Activated gamma-delta T cell (primary cell): Measurements from ENCODE around the gene HOXC12.

Source experiments
- DNase-seq: peaks from one replicate; lab custom pipeline; 2025; lab: John Stamatoyannopoulos, UW
- total RNA-seq, 2 donors: gene quantifications; one replicate each; lab custom pipeline; 2026; lab: John Stamatoyannopoulos, UW

The HOXC12 gene, protein sequence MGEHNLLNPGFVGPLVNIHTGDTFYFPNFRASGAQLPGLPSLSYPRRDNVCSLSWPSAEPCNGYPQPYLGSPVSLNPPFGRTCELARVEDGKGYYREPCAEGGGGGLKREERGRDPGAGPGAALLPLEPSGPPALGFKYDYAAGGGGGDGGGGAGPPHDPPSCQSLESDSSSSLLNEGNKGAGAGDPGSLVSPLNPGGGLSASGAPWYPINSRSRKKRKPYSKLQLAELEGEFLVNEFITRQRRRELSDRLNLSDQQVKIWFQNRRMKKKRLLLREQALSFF
- 0 reads per million in 2 donors for total RNA-seq

- no peak for DNase-seq
Measured at GRCh38 chr12:53954694-53955035, at the start of gene HOXC12. HOXC12 (plus strand) TSS chr12:53954903; CDS start chr12:53954930, 27 bp downstream.

DNA sequence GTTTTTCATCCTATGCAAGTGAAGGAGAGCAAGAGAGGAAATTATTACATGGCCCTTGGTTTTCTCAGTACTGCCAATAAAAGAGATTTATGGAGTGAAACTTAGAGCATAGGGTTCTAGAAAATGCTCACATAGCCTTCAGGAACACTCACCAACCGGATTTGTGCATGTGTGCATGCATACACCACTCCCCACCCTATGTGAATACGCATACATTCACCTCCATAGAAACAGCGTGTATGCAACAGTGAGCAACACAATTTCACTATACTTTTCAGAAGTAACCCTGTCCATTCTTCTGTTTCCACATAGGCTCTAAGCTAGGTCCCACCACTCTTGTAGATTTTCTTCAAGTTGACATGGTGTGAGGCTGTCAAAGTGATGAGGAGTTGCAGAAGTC, 47.6 kb upstream of the HOXC12 start:
- DNase-seq = no peak

GRCh38 chr12:53916788-53917655, 37.7 kb upstream of the HOXC12 start:
- no peak for DNase-seq

- DNase-seq = no peak
Measured at GRCh38 chr12:53924521-53925405, 29.9 kb upstream of the HOXC12 start.

DNA sequence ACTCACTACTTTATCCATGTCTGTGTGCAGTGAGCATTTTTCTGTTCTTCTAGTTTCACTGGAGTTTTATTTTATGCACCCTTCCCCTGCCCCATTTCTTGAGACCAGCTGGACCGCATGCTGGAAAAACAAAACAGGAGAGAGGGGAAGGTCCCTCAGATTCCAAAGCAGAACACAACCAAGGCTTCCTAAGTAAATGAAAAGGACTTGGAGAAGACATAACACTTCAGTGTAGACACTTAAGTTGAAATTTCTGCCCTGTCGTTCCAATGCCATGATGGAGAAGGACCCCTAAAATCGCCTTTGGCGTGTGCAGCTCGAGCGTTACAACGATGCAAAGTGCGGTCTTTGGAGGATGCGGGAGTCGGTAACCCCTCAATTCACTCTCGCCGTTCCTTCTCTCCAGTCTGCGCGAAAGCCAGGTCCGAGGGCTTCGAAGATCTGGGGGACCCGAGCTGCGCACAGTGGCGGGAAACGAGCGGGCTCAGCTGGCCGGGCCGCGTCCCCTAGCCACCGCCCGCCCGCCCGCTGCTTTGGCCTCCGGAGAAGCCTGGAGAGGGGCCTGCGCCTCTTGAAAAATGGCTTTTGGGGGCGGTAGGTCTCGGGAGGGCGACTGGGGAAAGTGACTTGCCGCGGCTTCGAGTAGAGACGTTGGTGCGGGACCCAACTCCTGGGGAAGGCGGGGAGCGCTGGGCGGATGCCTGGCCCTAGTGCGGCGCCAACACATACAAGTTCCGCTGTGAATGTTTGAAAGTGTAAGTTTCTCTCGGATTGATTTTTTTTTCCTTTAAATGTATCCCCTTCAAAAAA, 27.3 kb upstream of the HOXC12 start:
- no peak for DNase-seq

DNA sequence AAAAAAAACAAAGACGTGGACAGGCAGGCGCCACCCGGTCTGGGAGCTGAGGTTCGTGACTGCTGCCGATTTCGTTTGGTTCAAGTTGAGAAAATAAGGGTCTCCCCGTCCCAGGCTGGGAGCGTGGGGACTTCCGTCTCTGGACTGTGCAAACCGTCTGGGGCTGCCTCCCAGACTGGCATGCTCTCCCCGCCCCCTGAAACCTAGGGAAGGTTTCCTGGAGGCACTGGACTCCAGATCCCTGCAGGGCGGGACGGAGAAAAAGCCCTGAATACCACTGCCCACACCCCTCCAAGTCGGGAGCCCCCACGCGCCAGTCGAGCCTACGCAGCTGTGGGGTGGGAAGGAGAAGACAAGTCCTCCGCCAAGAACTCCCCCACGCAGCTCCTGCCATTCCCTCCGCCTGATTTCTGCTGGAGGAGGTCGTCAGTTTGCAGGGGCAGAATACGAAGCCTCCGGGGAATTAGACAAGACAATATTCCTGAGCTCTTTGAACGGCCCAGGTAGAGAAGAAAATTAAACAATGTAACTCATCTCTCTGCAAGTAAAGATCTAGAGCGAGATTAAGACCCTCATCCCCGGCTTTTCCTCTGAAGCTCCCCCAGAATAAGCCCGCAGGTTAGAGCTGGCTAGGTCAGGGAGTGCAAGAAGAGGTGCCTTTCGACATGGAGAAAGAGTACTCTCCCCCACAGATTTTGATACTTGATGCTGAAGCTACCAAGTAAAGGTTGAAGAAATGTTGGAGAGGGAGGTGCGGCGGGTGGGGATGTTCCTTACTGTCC, 26.5 kb upstream of the HOXC12 start:
- no peak for DNase-seq

- DNase-seq = no peak
Measured at GRCh38 chr12:53929527-53929926, 25.2 kb upstream of the HOXC12 start.

DNA sequence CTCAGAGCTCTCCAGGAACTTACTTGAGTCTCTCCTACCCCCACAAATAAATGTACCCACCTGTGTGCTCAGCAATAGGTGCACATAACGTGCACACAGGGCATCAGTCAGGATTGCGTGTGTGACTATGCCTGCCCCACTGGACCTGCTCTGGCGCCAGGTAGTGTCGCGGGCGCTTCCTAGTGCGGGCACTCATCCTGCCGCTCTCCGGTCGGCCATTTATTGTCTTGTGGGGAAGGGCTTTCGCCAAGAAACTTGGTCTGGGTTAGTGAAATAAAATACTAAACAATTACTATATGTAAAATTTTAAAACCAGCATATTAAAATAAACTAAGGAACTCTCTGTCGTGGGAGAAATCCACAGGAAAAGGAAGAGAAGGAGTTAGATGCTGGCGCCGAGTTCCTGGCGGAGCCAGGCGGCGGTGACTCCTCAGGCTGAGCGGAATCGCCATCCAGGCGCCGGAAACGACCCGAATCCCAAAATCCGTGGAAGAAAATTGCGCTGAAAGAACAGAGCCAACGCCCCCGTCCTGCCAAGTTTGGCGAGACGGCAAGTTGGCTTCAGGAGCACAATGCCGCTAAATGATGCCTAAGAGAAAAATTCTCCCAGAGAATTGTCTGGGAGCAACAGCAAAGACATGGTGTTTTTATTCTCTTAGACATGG, 24.0 kb upstream of the HOXC12 start:
- no peak for DNase-seq

DNA sequence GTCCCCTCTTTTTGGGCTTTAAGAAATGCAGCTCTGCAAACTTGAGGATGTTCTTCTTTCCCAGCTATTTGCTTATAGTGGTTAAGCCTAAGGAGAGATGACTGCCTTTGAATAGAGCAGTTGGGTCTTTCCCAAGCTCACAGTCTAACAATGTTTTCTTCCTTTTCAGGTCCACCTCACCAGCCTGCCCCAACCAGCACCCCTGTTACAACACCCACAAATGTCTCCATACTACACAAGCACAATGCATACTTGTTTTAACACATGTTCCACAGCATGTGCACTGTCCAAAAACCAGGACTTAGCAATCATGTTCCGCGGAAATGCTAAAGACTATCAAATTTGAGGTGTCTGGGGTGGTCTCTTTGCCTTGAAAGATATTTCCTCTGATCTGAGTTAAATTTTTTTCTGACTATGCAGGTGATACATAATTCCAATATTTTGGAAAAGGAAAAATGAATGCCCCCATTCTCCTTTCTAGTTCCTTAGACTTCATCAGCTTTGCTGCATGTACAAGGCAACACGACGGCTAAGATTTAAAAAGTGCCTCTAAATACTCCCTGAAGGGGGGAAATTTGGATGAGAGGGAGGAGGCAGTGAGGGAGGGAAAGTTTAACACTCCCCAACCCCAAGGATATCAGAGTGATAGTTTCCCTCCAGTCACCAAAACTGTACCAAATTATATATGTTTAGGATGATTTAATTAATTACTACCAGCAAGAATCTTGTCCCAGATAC, 22.7 kb upstream of the HOXC12 start:
- DNase-seq = no peak

GRCh38 chr12:53932915-53933314, 21.8 kb upstream of the HOXC12 start:
- DNase-seq = no peak

DNA sequence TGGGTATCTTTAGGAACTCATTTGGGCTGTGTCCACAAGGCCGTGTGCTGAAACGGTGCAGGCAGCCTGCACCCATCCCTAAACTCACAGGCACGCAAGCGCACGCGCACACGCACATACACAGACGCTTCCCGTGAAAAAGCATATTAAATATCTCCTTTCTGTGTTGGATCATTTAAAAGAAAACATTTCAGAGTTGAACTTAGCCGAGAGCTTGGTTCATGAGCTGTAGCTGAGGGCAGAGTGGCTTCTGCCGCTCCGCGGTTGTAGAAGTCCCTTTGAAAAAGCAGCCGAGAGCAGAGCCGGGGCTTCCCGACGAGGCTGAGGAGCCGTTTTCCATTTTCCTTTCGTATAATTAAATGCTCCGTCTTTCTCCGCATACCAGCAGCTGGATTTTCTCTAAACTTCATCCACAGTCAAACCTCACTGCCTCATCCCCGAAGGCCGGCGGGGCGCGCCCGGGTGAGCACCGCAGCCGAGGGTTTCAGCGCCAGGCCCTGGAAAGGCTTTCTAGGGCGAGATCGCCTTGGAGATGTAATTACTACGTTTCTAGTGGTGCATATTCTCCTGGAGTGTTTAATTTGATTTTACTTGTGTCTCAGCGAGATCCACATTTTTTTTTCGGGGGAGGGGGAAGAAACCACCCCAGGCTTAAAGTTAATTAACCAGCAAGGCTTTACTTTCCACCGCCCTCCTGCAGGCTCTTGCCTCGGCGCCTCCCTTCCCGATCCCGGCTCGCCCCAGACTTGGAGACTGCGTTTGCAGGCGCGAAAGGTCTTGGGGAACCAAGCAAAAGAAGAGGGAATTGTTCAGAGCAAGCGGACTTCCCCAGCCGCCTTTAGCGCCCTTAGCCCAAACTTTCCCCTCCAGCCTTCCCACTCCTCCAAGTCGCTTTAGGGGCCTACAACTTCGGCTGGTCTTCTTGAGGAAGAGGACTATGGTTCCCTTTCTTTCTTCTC, 19.0 kb upstream of the HOXC12 start:
- DNase-seq = no peak

GRCh38 chr12:53937099-53937498, 17.6 kb upstream of the HOXC12 start:
- DNase-seq = no peak

DNA sequence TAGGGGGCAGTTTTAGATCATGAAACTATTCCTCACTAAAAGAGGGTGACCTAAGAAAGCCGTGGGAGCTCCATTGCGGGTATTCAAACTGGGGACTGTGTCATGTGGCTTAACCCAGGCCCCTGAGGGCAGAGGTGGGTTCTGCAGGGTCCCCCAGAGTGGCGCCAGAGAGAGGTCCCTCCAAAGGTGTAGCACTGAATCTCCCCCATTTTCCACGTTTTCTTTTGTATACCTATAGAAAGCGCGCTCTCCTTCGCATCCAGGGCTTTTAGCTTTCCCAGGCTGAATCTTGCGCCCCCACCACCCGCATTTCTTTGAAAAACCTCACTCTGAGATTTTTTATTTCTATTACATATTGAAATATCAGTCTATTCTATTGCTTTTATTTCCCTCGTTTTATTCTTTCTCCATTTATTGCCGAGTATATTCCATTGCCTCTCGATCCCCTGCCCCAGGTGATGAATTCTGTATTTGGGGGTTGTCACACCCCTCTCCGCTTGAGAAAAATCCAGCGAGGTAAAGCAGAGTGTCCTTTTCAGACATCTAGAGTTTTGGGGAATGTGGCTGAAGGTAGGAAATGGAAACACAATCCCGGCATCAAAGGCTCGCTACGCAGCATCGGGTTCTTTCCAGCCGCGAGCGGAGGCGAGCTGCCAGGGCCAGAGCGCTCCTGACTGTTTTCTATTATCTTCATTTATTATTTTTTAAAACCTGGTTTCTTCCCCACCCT, 16.9 kb upstream of the HOXC12 start:
- no peak for DNase-seq

- no peak for DNase-seq
Measured at GRCh38 chr12:53938326-53939140, 16.2 kb upstream of the HOXC12 start, which contains the start of gene HOXC13. HOXC13 (plus strand) TSS chr12:53938831; CDS start chr12:53938907, 76 bp downstream.

DNA sequence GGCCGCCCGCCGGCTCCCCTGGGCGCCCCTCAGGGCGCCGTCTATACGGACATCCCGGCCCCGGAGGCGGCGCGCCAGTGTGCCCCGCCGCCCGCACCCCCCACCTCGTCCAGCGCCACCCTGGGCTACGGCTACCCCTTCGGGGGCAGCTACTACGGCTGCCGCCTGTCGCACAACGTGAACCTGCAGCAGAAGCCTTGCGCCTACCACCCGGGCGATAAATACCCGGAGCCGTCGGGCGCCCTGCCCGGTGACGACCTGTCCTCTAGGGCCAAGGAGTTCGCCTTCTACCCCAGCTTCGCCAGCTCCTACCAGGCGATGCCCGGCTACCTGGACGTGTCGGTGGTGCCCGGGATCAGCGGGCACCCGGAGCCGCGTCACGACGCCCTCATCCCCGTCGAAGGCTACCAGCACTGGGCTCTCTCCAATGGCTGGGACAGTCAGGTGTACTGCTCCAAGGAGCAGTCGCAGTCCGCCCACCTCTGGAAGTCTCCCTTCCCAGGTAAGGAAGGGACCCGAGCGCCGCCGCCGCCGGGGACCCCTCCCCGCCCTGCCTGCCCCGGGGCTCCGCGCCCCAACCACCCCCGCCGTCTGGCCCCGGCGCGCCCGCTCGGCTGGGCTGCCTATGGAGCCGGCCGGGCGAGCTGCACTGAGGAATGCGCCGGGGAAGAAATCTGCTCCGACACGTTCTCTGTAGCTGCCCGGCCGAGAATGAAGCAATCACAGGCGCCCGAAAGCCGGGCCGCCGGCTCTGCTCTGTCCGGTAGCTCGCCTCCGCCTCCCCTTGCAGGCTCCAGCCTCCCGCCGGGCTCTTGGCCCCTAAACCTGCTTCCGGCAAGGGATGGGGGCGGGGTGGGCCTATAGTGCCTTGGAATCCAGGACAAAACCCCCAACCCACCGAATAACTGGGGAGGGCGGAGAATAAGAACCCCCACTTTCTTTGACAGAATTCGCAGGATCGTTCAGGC, 15.3 kb upstream of the HOXC12 start:
- DNase-seq = no peak
